ENCODE measurements around the gene AMZ2. TPM values are rescaled to one million over a fixed set of nuclear protein-coding genes. Genes with fewer than 3 reads are reported as not detected.
A peak's percentile ranks its signal among the peaks of the same experiment; 100 is the strongest.

AMZ2 gene
- total RNA-seq, 2 experiments from 2014 or later, result 84.2 to 84.5 TPM

DNA sequence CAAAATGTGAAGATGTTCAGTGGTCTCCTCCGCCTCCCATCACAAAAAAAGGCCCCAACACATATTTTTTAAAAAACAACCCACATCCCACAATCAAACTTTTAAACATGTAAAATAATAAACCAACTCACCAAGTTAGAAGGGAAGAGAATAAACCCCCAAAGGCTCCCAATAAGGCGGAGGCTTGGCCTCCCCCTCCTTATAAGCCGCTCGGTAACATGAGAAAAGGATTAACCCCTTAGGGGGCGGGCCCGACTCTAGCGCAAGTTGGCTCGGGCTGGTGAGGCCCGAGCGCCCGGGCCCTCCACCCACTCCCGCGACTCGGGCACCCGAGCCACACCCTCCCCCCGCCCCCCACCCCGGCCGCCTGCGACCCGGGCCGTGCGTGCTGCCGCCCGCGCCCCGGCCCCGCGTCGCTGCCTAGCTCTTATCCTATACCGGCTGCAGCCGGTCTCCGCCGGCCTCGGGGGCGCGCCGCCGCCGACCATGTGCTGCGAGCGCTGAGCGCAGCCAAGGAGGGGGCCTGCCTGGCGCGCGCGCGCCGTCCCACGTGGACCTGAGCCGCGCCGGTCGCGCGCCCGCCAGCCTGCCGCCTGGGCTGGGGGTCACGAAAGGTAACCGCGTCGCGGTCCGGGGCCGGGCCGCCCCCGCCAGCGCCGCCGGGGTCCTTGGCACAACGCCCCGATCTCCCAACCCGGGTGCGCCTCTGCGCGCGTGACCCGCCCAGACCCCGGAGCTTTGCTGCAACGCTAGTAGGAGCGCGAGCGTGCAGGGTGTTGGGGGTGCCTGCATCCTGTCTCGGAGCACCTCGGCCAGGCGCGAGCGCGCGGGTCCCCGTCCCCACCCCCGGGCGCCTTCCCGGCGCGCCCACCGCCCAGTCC lies 43.4 kb downstream of the AMZ2 start, which contains the start of the genes ARSG and SLC16A6:
TSS of gene ARSG (plus strand) at position 541 of the 881 bp plus-strand sequence. CDS start 15,999 bp downstream, outside the sequence.
TSS of gene SLC16A6 (minus strand) at position 173 of the 881 bp plus-strand sequence. CDS start 12,807 bp downstream, outside the sequence.
- POLR2A ChIA-PET, result interaction anchor here (0.5 to 4.8 kb wide), 32 partner anchors 9 to 221 kb away, joined by 3 to 63 read pairs (median 6); partner anchors contain the start of genes AMZ2, PRKAR1A and WIPI1
- peak; percentile 58 for ATAC-seq (ENCODE audit: low read depth)
- H3K27me3 Mint-ChIP-seq, result no peaks in the 10 kb centered on the region

DNA sequence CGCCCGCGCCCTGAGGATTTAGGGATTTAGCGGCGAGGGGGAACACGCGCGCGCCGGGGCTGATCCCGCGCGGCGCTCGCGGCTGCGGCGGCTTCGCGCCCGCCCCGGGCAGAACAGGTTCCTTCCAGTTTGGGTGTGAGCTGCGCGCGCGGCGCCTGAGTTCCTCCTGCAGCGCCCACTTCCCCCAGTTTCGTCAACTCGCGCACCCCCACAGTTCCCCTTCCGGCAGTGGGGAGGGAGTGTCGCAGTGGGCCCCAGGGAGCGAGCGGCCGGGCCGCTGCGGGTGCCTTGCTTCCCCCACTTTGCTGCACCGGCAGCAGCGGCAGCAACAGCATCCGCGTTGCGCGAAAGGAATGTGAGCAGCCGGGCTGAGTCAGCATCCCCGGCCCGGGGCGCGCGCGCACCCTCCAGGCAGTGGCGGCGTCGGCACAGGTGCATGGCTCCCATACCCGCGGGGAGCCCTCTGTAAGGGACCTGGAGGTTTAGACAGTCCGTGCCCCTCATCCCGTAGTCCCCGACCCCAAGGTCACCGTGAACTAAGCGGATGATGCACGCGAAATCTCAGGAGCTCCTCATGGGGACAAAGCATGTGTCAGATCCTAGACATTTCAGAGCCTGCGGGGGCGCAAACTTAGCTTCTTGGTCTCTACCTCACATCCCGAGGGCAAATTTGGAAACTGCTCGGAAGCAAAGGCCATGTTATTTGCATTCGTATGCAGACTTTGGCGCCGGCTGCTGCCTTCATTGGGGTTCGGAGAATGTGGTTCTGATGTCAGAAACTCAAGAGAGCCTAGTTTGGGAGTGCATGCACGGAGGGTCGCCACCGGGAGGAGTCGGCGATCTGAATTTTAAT lies 44.2 kb downstream of the AMZ2 start:
- peak overlapping the region; percentile 75 for H3K4me3 Mint-ChIP-seq
- POLR2A ChIA-PET, result interaction anchor here (0.6 to 4.8 kb wide), 32 partner anchors 10 to 220 kb away, joined by 3 to 63 read pairs (median 6); partner anchors contain the start of genes AMZ2, PRKAR1A and WIPI1

More for the DNA sequence above, 43.4 kb downstream of the AMZ2 start, which contains the start of the genes ARSG and SLC16A6:
- Mint-ChIP-seq H3K4me3 (peak within 1 kb of the TSS; percentile 94), H3K4me1 (peaks cover 36% of the 10 kb centered on the region), H3K9me3 (no peaks in the 10 kb centered on the region), H3K36me3 (peaks cover 4% of the 10 kb centered on the region), H3K27ac (peak within 1 kb of the TSS; percentile 90)
- DNase-seq, result peak; percentile 92

GRCh38 chr17:68292689-68293040 lies 44.8 kb downstream of the AMZ2 start:
- DNase-seq (no peak), ATAC-seq (ENCODE audit: low read depth) (no peak)
- no peaks in the 10 kb centered on the region for H3K9me3 Mint-ChIP-seq
- H3K27me3 Mint-ChIP-seq, result no peaks in the 10 kb centered on the region
- H3K36me3 Mint-ChIP-seq, result peaks cover 4% of the 10 kb centered on the region
- H3K27ac Mint-ChIP-seq, result peak overlapping the region; percentile 90
- POLR2A ChIA-PET, result interaction anchor here (0.6 to 4.8 kb wide), 22 partner anchors 9 to 220 kb away, joined by 3 to 63 read pairs (median 8); partner anchors contain the start of genes AMZ2, PRKAR1A and WIPI1
- H3K4me1 Mint-ChIP-seq, result peaks cover 49% of the 10 kb centered on the region
- H3K4me3 Mint-ChIP-seq, result peak overlapping the region; percentile 75

More for the DNA sequence above, 44.2 kb downstream of the AMZ2 start:
- Mint-ChIP-seq H3K27ac (peak overlapping the region; percentile 90), H3K4me1 (peaks cover 44% of the 10 kb centered on the region), H3K27me3 (no peaks in the 10 kb centered on the region), H3K36me3 (peaks cover 4% of the 10 kb centered on the region), H3K9me3 (no peaks in the 10 kb centered on the region)
- peak; percentile 93 for DNase-seq
- ATAC-seq (ENCODE audit: low read depth), result peak; percentile 78

DNA sequence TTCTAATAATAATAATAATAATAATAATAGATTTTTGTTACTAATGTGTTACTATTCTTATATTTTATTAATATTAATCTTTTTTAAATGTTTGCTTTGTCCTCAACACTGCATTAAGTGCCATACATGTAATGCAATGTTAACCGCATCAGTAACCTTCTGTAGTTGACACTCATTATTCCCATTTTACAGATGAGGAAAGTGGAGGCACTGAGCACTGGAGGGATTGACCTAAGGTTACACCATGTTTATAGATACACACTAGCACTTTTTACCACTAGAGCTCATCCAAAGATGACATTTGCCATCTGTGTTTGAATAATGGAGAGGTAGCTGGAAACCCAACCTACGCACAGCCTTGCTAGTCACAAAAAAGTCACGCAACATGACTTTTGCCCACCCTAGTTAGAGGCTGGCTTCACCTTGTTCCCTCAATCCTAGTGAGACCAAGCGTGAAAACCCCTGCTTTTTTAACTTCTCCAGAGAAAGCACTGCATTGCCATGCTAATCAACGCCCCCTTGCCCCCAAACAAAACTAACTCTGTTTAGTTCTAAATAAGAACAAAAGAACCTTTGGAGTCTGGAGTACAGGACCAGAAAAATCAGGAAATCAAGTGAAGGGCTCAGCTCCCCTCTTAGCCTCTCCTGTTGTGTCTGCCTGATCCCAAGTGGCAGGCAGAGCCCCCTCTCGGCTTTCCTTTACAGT lies 45.8 kb downstream of the AMZ2 start:
- Mint-ChIP-seq H3K9me3 (no peaks in the 10 kb centered on the region), H3K27ac (no peak overlapping the region), H3K36me3 (peaks cover 4% of the 10 kb centered on the region), H3K27me3 (no peaks in the 10 kb centered on the region), H3K4me1 (peaks cover 49% of the 10 kb centered on the region), H3K4me3 (no peak overlapping the region)
- POLR2A ChIA-PET, result interaction anchor here (4.1 to 4.8 kb wide), 3 partner anchors 60 to 105 kb away, joined by 29 to 63 read pairs (median 37); no protein-coding TSS in a partner anchor
- no peak for ATAC-seq (ENCODE audit: low read depth)
- DNase-seq, result no peak

- Mint-ChIP-seq H3K4me1 (peaks cover 45% of the 10 kb centered on the region), H3K9me3 (no peaks in the 10 kb centered on the region), H3K4me3 (no peak overlapping the region), H3K36me3 (peaks cover 4% of the 10 kb centered on the region), H3K27me3 (no peaks in the 10 kb centered on the region), H3K27ac (no peak overlapping the region)
- no peak for DNase-seq
- ATAC-seq (ENCODE audit: low read depth), result no peak
- POLR2A ChIA-PET, result interaction anchor here (4.8 kb wide), 1 partner anchor 104 kb away, joined by 63 read pairs; no protein-coding TSS in a partner anchor
These were observed 46.3 kb downstream of the AMZ2 start for GRCh38 chr17:68294196-68294555.

GRCh38 chr17:68294617-68295016 lies 46.8 kb downstream of the AMZ2 start:
- Mint-ChIP-seq H3K27ac (peak overlapping the region; percentile 14), H3K4me1 (peaks cover 42% of the 10 kb centered on the region), H3K27me3 (no peaks in the 10 kb centered on the region), H3K9me3 (no peaks in the 10 kb centered on the region), H3K36me3 (peaks cover 4% of the 10 kb centered on the region), H3K4me3 (no peak overlapping the region)
- POLR2A ChIA-PET, result no interaction called here
- no peak for DNase-seq
- no peak for ATAC-seq (ENCODE audit: low read depth)

DNA sequence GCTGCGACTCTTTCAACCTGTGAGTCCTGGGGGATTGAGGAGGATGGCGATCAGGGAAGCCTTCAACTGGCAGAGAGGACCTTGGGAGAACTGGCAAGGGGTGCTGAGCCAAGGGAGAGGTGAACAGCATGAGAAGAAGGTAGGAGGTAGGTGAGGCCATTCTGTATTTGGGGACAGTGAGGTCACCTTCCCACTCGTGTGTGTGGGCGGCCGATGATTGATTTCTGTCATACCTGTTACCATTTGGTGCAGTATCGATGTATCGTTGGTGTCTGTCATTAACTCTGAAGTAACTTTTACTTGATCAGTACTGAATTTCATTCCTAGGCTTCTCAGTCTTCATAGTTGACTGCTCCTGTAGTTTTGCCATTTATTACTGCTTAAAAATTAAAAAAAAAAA lies 47.2 kb downstream of the AMZ2 start:
- ATAC-seq (ENCODE audit: low read depth), result no peak
- H3K36me3 Mint-ChIP-seq, result peaks cover 2% of the 10 kb centered on the region
- H3K9me3 Mint-ChIP-seq, result no peaks in the 10 kb centered on the region
- H3K4me3 Mint-ChIP-seq, result no peak overlapping the region
- H3K27me3 Mint-ChIP-seq, result no peaks in the 10 kb centered on the region
- POLR2A ChIA-PET, result no interaction called here
- peak overlapping the region; percentile 14 for H3K27ac Mint-ChIP-seq
- H3K4me1 Mint-ChIP-seq, result peaks cover 38% of the 10 kb centered on the region
- no peak for DNase-seq

DNA sequence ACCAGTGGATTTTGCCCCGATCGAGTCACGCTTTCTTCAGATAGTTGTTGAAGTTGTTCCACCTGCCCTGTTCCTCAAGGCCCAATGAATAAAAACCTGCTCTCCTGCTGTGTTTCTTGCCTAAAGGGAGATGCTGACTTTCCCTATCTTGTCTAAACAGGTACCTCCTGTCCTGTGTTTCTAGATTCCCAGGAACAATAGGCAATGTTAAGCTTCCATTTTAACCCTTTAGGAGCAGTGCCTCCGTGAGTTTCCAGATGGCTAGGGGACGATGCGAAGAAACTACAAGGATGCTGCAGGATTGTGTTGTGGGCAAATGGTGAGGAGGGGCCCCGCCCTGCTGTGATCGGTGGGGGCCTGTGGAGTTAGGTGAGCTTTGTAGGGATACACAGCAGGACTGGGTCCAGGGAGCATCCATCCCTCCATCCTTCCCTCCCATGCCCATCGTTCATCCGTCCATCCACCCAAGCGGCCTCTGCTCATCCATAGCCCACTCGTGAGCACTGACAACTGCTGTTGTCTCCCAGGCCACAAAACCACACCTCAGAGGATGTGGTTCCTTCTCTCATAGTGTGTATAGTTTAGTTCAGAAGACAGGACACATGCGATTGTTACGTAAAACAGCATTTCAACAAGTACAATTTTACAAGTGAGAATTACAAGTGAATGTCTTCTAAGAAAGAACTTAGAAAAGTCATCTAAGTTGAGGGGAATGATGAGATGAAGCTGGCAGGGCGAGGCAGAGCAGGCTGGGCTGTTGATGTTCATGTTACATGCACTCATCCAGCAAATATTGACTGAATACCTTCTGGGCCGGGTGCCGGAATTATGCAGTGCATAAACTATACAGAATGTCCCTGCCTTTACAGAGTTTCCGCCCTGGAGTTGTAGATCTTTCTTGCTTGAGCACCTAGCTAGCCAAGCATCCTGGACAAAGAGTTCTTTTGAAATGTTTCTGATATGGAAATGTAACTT lies 48.7 kb downstream of the AMZ2 start:
- DNase-seq, result peak; percentile 67
- ATAC-seq (ENCODE audit: low read depth), result peak; percentile 55
- Mint-ChIP-seq H3K4me3 (peak overlapping the region; percentile 78), H3K9me3 (no peaks in the 10 kb centered on the region), H3K27me3 (no peaks in the 10 kb centered on the region), H3K36me3 (peaks cover 2% of the 10 kb centered on the region), H3K4me1 (peaks cover 41% of the 10 kb centered on the region), H3K27ac (peak overlapping the region; percentile 96)
- POLR2A ChIA-PET, result interaction anchor here (0.6 to 1.5 kb wide), 9 partner anchors 11 to 209 kb away, joined by 3 to 8 read pairs (median 4); no protein-coding TSS in a partner anchor

DNA sequence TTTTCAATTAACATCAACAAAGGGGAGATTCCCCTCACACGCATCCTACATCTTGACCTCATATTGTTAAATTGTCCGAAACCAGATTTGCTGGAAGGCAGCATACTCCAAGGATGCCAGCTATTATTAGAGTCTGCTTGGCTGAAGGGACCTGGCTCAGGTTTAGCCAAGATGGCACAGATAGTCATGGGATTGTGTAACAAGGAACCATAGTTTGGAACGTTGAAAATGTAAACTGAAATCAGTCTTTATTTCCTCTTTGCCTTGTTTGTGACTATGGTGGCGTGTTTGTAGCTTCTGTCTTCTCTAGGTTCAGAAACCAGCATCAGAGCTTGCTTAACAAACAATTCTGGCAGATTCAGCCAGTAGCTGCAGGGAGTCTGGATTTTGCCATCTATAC lies 49.4 kb downstream of the AMZ2 start:
- ATAC-seq (ENCODE audit: low read depth) (no peak), DNase-seq (no peak)
- H3K4me1 Mint-ChIP-seq, result peaks cover 44% of the 10 kb centered on the region
- H3K27ac Mint-ChIP-seq, result peak overlapping the region; percentile 96
- peaks cover 2% of the 10 kb centered on the region for H3K36me3 Mint-ChIP-seq
- H3K9me3 Mint-ChIP-seq, result no peaks in the 10 kb centered on the region
- H3K4me3 Mint-ChIP-seq, result peak overlapping the region; percentile 78
- H3K27me3 Mint-ChIP-seq, result peaks cover 2% of the 10 kb centered on the region
- POLR2A ChIA-PET, result interaction anchor here (0.7 to 1.5 kb wide), 8 partner anchors 10 to 57 kb away, joined by 3 to 8 read pairs (median 4); no protein-coding TSS in a partner anchor

DNA sequence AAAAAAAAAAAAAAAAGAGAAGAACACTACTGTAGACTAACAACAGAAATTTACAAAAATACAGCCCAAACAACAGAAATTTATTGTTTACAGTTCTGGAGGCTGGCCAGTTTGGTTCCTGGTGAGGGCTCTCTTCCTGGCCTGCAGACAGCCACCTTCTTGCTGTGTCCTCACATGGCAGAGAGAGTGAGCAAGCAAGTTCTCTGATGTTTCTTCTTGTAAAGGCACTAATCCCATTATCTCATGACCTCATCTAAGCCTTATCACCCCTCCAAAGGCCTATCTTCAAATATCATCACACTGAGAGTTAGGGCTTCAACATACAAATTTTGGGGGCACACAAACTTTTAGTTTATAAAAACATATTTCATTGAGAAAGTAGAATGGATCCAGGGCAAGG lies 50.8 kb downstream of the AMZ2 start:
- Mint-ChIP-seq H3K36me3 (no peaks in the 10 kb centered on the region), H3K9me3 (no peaks in the 10 kb centered on the region), H3K4me1 (peaks cover 33% of the 10 kb centered on the region), H3K4me3 (no peak overlapping the region), H3K27me3 (peaks cover 2% of the 10 kb centered on the region), H3K27ac (no peak overlapping the region)
- DNase-seq, result no peak
- no peak for ATAC-seq (ENCODE audit: low read depth)
- POLR2A ChIA-PET, result no interaction called here

GRCh38 chr17:68299817-68300216 lies 52.0 kb downstream of the AMZ2 start:
- H3K27me3 Mint-ChIP-seq, result peaks cover 2% of the 10 kb centered on the region
- H3K9me3 Mint-ChIP-seq, result no peaks in the 10 kb centered on the region
- ATAC-seq (ENCODE audit: low read depth) (no peak), DNase-seq (no peak)
- H3K4me1 Mint-ChIP-seq, result peaks cover 30% of the 10 kb centered on the region
- POLR2A ChIA-PET, result interaction anchor here (0.6 kb wide), 1 partner anchor 21 kb away, joined by 3 read pairs; no protein-coding TSS in a partner anchor
- H3K27ac Mint-ChIP-seq, result no peak overlapping the region
- H3K4me3 Mint-ChIP-seq, result no peak overlapping the region
- H3K36me3 Mint-ChIP-seq, result no peaks in the 10 kb centered on the region
